ENCODE results near the gene RERE. TPM values are rescaled to one million over a fixed set of nuclear protein-coding genes. Genes with fewer than 3 reads are reported as not detected.
A peak's percentile ranks its signal among the peaks of the same experiment; 100 is the strongest.

RERE gene
- total RNA-seq, 1 experiment from 2014 or later, result 161 TPM

DNA sequence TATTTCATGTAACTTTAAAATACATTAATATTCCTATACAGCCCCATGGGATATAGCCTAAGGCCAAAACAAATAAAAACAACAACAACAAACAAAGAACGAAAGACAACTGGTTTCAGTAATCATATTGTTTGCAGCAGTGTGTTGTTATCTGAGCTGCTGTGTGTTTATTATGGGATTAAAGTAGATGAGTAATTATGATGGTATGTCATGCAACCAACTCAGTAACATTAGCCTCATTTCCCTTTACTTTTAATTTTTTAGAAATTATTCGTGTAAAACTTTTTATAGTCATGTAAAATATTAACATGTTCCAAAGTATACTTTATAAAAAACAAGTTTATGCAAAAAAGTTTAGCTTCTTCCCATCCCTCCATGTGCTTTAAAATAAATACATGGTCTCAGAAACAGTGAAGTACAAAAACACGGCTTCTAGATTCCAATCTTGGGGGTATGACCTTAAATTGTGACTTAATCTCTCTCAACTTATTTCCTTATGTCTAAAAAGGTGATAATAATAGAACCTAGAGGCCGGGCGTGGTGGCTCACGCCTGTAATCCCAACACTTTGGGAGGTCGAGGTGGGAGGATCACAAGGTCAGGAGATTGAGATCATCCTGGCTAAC lies 323.4 kb downstream of the RERE start (continued):
- TF ChIP-seq, protein P1, sequence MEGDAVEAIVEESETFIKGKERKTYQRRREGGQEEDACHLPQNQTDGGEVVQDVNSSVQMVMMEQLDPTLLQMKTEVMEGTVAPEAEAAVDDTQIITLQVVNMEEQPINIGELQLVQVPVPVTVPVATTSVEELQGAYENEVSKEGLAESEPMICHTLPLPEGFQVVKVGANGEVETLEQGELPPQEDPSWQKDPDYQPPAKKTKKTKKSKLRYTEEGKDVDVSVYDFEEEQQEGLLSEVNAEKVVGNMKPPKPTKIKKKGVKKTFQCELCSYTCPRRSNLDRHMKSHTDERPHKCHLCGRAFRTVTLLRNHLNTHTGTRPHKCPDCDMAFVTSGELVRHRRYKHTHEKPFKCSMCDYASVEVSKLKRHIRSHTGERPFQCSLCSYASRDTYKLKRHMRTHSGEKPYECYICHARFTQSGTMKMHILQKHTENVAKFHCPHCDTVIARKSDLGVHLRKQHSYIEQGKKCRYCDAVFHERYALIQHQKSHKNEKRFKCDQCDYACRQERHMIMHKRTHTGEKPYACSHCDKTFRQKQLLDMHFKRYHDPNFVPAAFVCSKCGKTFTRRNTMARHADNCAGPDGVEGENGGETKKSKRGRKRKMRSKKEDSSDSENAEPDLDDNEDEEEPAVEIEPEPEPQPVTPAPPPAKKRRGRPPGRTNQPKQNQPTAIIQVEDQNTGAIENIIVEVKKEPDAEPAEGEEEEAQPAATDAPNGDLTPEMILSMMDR (IDR thresholded peaks at IDR 0.05), result no peak
- no peak for TF ChIP-seq PRRX2 (CRISPR knock-in tag; IDR thresholded peaks at IDR 0.05)
- TF ChIP-seq ZNF219 (CRISPR knock-in tag; IDR thresholded peaks at IDR 0.05; ENCODE audit: borderline replicate concordance), result no peak
- TF ChIP-seq, protein P2, sequence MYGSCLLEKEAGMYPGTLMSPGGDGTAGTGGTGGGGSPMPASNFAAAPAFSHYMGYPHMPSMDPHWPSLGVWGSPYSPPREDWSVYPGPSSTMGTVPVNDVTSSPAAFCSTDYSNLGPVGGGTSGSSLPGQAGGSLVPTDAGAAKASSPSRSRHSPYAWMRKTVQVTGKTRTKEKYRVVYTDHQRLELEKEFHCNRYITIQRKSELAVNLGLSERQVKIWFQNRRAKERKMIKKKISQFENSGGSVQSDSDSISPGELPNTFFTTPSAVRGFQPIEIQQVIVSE (CRISPR knock-in tag; IDR thresholded peaks at IDR 0.05; ENCODE audit: borderline replicate concordance), result no peak
- TF ChIP-seq, protein P3, sequence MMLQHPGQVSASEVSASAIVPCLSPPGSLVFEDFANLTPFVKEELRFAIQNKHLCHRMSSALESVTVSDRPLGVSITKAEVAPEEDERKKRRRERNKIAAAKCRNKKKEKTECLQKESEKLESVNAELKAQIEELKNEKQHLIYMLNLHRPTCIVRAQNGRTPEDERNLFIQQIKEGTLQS (CRISPR knock-in tag; conservative IDR thresholded peaks at IDR 0.05), result no peak
- TF ChIP-seq, protein P4, sequence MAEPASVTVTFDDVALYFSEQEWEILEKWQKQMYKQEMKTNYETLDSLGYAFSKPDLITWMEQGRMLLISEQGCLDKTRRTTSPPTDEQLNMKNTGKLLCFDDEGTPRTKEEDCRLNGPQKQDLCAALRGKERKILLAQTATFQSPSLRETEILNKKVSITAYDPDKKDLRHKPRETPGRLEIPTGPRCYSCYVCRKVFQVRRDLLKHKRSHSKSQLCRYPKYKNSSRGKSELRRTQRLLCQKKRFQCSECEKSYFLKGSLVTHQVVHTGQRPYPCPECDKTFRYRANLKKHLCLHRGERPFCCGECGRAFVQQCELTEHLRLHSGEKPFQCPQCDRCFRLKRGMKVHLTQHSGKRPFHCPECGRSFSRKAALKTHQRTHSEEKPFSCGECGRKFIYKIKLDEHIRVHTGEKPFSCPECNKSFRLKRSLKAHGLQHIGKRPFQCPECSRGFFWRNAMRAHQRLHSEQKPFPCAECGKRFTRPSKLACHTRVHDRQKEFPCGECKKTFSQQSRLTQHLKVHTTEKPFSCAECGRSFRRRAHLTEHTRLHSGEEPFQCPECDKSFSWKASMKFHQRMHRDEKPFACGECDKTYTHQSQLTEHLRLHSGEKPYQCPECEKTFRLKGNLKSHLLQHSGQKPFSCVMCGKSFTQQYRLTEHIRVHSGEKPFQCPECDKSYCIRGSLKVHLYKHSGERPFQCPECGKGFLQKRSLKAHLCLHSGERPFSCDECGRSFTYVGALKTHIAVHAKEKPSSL (CRISPR knock-in tag; conservative IDR thresholded peaks at IDR 0.05), result no peak

DNA sequence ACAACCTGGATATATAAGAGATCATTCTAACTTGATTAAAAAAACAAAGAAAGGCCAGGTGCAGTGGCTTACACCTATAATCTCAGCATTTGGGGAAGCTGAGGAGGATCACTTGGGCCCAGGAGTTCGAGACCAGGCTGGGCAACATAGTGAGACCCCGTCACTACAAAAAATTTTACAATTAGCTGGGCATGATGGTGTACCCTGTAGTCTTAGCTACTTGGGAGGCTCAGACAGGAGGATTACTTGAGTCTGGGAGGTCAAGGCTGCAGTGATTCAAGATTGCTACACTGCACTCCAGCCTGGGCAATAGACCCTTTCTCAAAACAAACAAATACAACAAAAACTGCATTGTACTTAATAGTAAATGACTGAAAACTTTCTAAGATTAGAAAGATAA lies 330.2 kb downstream of the RERE start:
- POLR2A ChIA-PET, result no interaction called here
- Mint-ChIP-seq H3K9me3 (no peaks in the 10 kb centered on the region; the same call in 1 of the 2 replicates), H3K4me1 (peaks cover 11% of the 10 kb centered on the region), H3K27ac (no peak overlapping the region), H3K27me3 (ENCODE audit: low read depth) (no peaks in the 10 kb centered on the region), H3K4me3 (no peak overlapping the region), H3K36me3 (peaks cover 26% of the 10 kb centered on the region)
- DNase-seq (ENCODE audit: low spot score) (no peak), ATAC-seq (no peak)
- CTCF ChIA-PET, result no interaction called here
- no peak for TF ChIP-seq ZNF671 (CRISPR knock-in tag; IDR thresholded peaks at IDR 0.05)
- TF ChIP-seq ZNF121 (CRISPR knock-in tag; IDR thresholded peaks at IDR 0.05), result peak; percentile 87

DNA sequence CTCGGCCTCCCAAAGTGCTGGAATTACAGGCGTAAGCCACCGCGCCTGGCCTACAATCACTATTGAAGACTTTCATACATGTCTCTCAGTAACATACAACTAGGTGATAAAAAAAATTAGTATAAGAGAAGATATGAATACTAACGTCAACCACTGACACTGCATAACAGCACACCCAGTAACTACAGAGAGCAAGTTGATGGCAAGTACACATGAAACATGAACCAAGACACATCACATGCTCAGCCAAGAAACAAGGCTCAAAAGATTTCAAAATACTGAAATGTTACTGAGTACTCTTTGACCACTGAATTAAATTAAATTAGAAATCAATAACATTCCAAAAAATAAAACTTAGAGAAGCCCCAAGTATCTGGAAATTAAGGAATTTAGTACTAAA lies 331.4 kb downstream of the RERE start:
- TF ChIP-seq JAZF1 (CRISPR knock-in tag; IDR thresholded peaks at IDR 0.05), result no peak
- no peak for TF ChIP-seq RELA (CRISPR knock-in tag; IDR thresholded peaks at IDR 0.05; ENCODE audit: borderline replicate concordance)
- TF ChIP-seq, protein P5, sequence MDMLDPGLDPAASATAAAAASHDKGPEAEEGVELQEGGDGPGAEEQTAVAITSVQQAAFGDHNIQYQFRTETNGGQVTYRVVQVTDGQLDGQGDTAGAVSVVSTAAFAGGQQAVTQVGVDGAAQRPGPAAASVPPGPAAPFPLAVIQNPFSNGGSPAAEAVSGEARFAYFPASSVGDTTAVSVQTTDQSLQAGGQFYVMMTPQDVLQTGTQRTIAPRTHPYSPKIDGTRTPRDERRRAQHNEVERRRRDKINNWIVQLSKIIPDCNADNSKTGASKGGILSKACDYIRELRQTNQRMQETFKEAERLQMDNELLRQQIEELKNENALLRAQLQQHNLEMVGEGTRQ (CRISPR knock-in tag; IDR thresholded peaks at IDR 0.05), result no peak
- TF ChIP-seq TP53 (CRISPR knock-in tag; IDR thresholded peaks at IDR 0.05), result no peak
- TF ChIP-seq, protein P6, sequence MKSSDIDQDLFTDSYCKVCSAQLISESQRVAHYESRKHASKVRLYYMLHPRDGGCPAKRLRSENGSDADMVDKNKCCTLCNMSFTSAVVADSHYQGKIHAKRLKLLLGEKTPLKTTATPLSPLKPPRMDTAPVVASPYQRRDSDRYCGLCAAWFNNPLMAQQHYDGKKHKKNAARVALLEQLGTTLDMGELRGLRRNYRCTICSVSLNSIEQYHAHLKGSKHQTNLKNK (CRISPR knock-in tag; IDR thresholded peaks at IDR 0.05), result no peak
- TF ChIP-seq SOX15 (CRISPR knock-in tag; IDR thresholded peaks at IDR 0.05), result no peak
- TF ChIP-seq ZNF317 (CRISPR knock-in tag; IDR thresholded peaks at IDR 0.05; ENCODE audit: borderline replicate concordance, low read depth), result no peak
- TF ChIP-seq NR1H2 (CRISPR knock-in tag; IDR thresholded peaks at IDR 0.05), result no peak
- no peak for TF ChIP-seq ZNF121 (CRISPR knock-in tag; IDR thresholded peaks at IDR 0.05)
- TF ChIP-seq, protein P7, sequence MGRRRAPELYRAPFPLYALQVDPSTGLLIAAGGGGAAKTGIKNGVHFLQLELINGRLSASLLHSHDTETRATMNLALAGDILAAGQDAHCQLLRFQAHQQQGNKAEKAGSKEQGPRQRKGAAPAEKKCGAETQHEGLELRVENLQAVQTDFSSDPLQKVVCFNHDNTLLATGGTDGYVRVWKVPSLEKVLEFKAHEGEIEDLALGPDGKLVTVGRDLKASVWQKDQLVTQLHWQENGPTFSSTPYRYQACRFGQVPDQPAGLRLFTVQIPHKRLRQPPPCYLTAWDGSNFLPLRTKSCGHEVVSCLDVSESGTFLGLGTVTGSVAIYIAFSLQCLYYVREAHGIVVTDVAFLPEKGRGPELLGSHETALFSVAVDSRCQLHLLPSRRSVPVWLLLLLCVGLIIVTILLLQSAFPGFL (CRISPR knock-in tag; IDR thresholded peaks at IDR 0.05; ENCODE audit: borderline replicate concordance), result no peak
- TF ChIP-seq, protein P8, sequence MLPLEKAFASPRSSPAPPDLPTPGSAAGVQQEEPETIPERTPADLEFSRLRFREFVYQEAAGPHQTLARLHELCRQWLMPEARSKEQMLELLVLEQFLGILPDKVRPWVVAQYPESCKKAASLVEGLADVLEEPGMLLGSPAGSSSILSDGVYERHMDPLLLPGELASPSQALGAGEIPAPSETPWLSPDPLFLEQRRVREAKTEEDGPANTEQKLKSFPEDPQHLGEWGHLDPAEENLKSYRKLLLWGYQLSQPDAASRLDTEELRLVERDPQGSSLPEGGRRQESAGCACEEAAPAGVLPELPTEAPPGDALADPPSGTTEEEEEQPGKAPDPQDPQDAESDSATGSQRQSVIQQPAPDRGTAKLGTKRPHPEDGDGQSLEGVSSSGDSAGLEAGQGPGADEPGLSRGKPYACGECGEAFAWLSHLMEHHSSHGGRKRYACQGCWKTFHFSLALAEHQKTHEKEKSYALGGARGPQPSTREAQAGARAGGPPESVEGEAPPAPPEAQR (CRISPR knock-in tag; IDR thresholded peaks at IDR 0.05), result no peak
- TF ChIP-seq GRHL2 (CRISPR knock-in tag; IDR thresholded peaks at IDR 0.05; ENCODE audit: insufficient replicate concordance, severe bottlenecking), result no peak
- no peak for TF ChIP-seq ZNF219 (CRISPR knock-in tag; IDR thresholded peaks at IDR 0.05; ENCODE audit: borderline replicate concordance)
- no peak for TF ChIP-seq CBFB (CRISPR knock-in tag; IDR thresholded peaks at IDR 0.05; ENCODE audit: low read depth)
- TF ChIP-seq FOXP1 (CRISPR knock-in tag; IDR thresholded peaks at IDR 0.05; ENCODE audit: borderline replicate concordance), result no peak
- TF ChIP-seq ZNF416 (CRISPR knock-in tag; IDR thresholded peaks at IDR 0.05), result no peak
- peak overlapping the region; percentile 25; the same call in 1 of the 2 replicates for H3K27ac Mint-ChIP-seq
- no peak for ATAC-seq
- POLR2A ChIA-PET, result no interaction called here
- CTCF ChIA-PET, result no interaction called here
- no peaks in the 10 kb centered on the region for H3K27me3 Mint-ChIP-seq (ENCODE audit: low read depth)
- no peaks in the 10 kb centered on the region; the same call in 1 of the 2 replicates for H3K9me3 Mint-ChIP-seq
- H3K4me3 Mint-ChIP-seq, result no peak overlapping the region
- peaks cover 21% of the 10 kb centered on the region for H3K4me1 Mint-ChIP-seq
- DNase-seq (ENCODE audit: low spot score), result no peak
- H3K36me3 Mint-ChIP-seq, result peaks cover 17% of the 10 kb centered on the region

Measured in WTC11 (cell line).